Astrocyte (in vitro differentiated cells and primary cell): ENCODE results near the gene GSTT4. TPM values are rescaled to one million over a fixed set of nuclear protein-coding genes. Genes with fewer than 3 reads are reported as not detected.

Source experiments
- DNase-seq: peaks from one replicate; pipeline ENCODE4 v3.0.0-alpha.2; 2010; ENCODE audit warnings: low read depth
- FAIRE-seq: peaks from 2 replicates; lab custom pipeline; 2011; peaks lifted over from hg19 to GRCh38; lab: Jason Lieb, UNC
- H2AFZ ChIP-seq: 2 replicates; pipeline ENCODE4 v1.6.0; 2012; ENCODE audit warnings: low read depth, low read length, inconsistent platforms
- H3K27ac ChIP-seq: 2 replicates; pipeline ENCODE4 v1.5.1; 2011; ENCODE audit warnings: low read depth, low read length, inconsistent platforms
- H3K27me3 ChIP-seq: 2 replicates; pipeline ENCODE4 v1.6.0; 2011; ENCODE audit warnings: low read length, inconsistent platforms; ENCODE audit not compliant: insufficient read depth
- H3K36me3 ChIP-seq: 2 replicates; pipeline ENCODE4 v1.5.1; 2011; ENCODE audit warnings: low read length, inconsistent platforms; ENCODE audit not compliant: insufficient read depth
- H3K4me1 ChIP-seq: 2 replicates; pipeline ENCODE4 v1.5.1; 2011; ENCODE audit warnings: low read length, inconsistent platforms; ENCODE audit not compliant: insufficient read depth
- H3K4me2 ChIP-seq: 2 replicates; pipeline ENCODE4 v1.6.0; 2012; ENCODE audit warnings: low read length, inconsistent platforms
- H3K4me3 ChIP-seq: 2 replicates; pipeline ENCODE4 v1.5.1; 2011; ENCODE audit warnings: low read depth, mild to moderate bottlenecking, low read length, inconsistent platforms; ENCODE audit not compliant: insufficient read depth
- H3K79me2 ChIP-seq: 2 replicates; pipeline ENCODE4 v1.6.0; 2012; ENCODE audit warnings: mild to moderate bottlenecking, low read length, inconsistent platforms; ENCODE audit not compliant: insufficient read depth
- H3K9ac ChIP-seq: 2 replicates; pipeline ENCODE4 v1.6.0; 2012; ENCODE audit warnings: mild to moderate bottlenecking, low read length, inconsistent platforms
- H3K9me3 ChIP-seq: 2 replicates; pipeline ENCODE4 v1.5.1; 2012; ENCODE audit warnings: low read depth, mild to moderate bottlenecking, low read length, inconsistent platforms; ENCODE audit not compliant: insufficient read depth
- H4K20me1 ChIP-seq: 2 replicates; pipeline ENCODE4 v1.6.0; 2012; ENCODE audit warnings: low read length, inconsistent platforms; ENCODE audit not compliant: insufficient read depth
- H3K27ac Mint-ChIP-seq: one replicate; pipeline ENCODE4 v1.8.0; 2021; ENCODE audit warnings: mild to moderate bottlenecking, mixed read lengths; ENCODE audit not compliant: unreplicated experiment
- H3K27me3 Mint-ChIP-seq: one replicate; pipeline ENCODE4 v1.8.0; 2021; ENCODE audit warnings: low read depth, mixed read lengths; ENCODE audit not compliant: unreplicated experiment
- H3K36me3 Mint-ChIP-seq: one replicate; pipeline ENCODE4 v1.8.0; 2021; ENCODE audit warnings: low read depth, mixed read lengths; ENCODE audit not compliant: unreplicated experiment
- H3K4me1 Mint-ChIP-seq: one replicate; pipeline ENCODE4 v1.8.0; 2021; ENCODE audit warnings: low read depth, mixed read lengths; ENCODE audit not compliant: unreplicated experiment
- H3K4me3 Mint-ChIP-seq: one replicate; pipeline ENCODE4 v1.8.0; 2021; ENCODE audit warnings: mild to moderate bottlenecking, moderate library complexity, mixed read lengths; ENCODE audit not compliant: unreplicated experiment
- H3K9me3 Mint-ChIP-seq: one replicate; pipeline ENCODE4 v1.8.0; 2021; ENCODE audit warnings: mild to moderate bottlenecking, mixed read lengths; ENCODE audit not compliant: unreplicated experiment
- EZH2 ChIP-seq: IDR thresholded peaks from 2 replicates; pipeline ENCODE4 v1.6.1; 2012; ENCODE audit warnings: mild to moderate bottlenecking, low read length, inconsistent platforms; ENCODE audit not compliant: insufficient read depth
- total RNA-seq: library from RNA; stranded (reverse); gene quantifications from 2 replicates; pipeline ENCODE4 v1.2.1, GENCODE V29; 2021
- TF ChIP-seq, protein P1 (sequence below): IDR thresholded peaks from 2 replicates; pipeline ENCODE4 v1.5.1; 2011; ENCODE audit warnings: low read depth, mild to moderate bottlenecking, inconsistent platforms, low read length, moderate library complexity; ENCODE audit not compliant: insufficient read depth

The GSTT4 gene
- total RNA-seq, 1 donor from 2014 or later = not detected

- H3K4me1 Mint-ChIP-seq = peaks cover 24% of the 10 kb centered on the region
- no peak for TF ChIP-seq EZH2
- TF ChIP-seq, protein P1, sequence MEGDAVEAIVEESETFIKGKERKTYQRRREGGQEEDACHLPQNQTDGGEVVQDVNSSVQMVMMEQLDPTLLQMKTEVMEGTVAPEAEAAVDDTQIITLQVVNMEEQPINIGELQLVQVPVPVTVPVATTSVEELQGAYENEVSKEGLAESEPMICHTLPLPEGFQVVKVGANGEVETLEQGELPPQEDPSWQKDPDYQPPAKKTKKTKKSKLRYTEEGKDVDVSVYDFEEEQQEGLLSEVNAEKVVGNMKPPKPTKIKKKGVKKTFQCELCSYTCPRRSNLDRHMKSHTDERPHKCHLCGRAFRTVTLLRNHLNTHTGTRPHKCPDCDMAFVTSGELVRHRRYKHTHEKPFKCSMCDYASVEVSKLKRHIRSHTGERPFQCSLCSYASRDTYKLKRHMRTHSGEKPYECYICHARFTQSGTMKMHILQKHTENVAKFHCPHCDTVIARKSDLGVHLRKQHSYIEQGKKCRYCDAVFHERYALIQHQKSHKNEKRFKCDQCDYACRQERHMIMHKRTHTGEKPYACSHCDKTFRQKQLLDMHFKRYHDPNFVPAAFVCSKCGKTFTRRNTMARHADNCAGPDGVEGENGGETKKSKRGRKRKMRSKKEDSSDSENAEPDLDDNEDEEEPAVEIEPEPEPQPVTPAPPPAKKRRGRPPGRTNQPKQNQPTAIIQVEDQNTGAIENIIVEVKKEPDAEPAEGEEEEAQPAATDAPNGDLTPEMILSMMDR = no peak
- H3K27ac Mint-ChIP-seq = peak overlapping the region; percentile 17
- peaks cover 33% of the 10 kb centered on the region for H3K36me3 Mint-ChIP-seq
- peaks cover 5% of the 10 kb centered on the region for H3K36me3 ChIP-seq
- H3K9me3 ChIP-seq = no peaks in the 10 kb centered on the region
- no peaks in the 10 kb centered on the region for H3K27me3 Mint-ChIP-seq
- DNase-seq (no peak), FAIRE-seq (no peak)
- H3K27me3 ChIP-seq = no peaks in the 10 kb centered on the region
- no peak overlapping the region for H3K4me2 ChIP-seq
- peaks cover 64% of the 10 kb centered on the region for H4K20me1 ChIP-seq
- H3K79me2 ChIP-seq = peaks cover 3% of the 10 kb centered on the region
- no peak overlapping the region for H3K4me3 ChIP-seq
- no peaks in the 10 kb centered on the region for H3K9me3 Mint-ChIP-seq
- peaks cover 7% of the 10 kb centered on the region for H3K4me1 ChIP-seq
- no peak overlapping the region for H3K27ac ChIP-seq
- H2AFZ ChIP-seq = no peak overlapping the region
- H3K9ac ChIP-seq = no peak overlapping the region
- no peak overlapping the region for H3K4me3 Mint-ChIP-seq
These were observed 32.9 kb upstream of the GSTT4 start for GRCh38 chr22:24037851-24038765.

DNA sequence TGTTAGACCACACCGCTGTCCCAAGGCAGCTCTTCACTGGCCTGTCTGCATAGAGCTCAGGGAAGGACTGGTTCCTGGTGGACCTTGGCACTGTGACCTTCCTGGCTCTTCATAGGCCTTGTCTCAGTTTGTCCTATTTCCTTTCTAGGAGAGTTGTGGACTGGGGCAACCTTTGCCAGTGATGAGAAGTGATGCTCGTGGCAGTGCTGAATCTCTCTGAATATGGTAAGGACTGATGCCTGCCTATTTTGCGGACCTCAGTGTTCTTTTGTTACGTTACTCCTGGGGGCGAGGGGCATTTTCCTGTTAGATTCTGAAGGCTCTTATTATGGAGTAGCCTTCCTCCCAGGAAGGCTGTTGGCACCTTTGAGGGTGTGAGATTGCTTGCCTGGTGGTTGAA is 30.0 kb upstream of the GSTT4 start:
- Histone ChIP-seq H3K27me3 (no peaks in the 10 kb centered on the region), H3K4me1 (no peaks in the 10 kb centered on the region), H3K9me3 (no peaks in the 10 kb centered on the region), H3K36me3 (peaks cover 5% of the 10 kb centered on the region), H3K4me2 (no peak overlapping the region), H4K20me1 (peaks cover 64% of the 10 kb centered on the region), H3K9ac (no peak overlapping the region), H3K79me2 (peaks cover 25% of the 10 kb centered on the region), H3K27ac (no peak overlapping the region), H2AFZ (no peak overlapping the region), H3K4me3 (no peak overlapping the region)
- no peak for FAIRE-seq
- no peaks in the 10 kb centered on the region for H3K27me3 Mint-ChIP-seq
- no peak for TF ChIP-seq EZH2
- TF ChIP-seq, protein P1 = no peak
- H3K4me1 Mint-ChIP-seq = peaks cover 17% of the 10 kb centered on the region
- H3K4me3 Mint-ChIP-seq = no peak overlapping the region
- H3K27ac Mint-ChIP-seq = no peak overlapping the region
- no peaks in the 10 kb centered on the region for H3K9me3 Mint-ChIP-seq
- H3K36me3 Mint-ChIP-seq = peaks cover 24% of the 10 kb centered on the region
- no peak for DNase-seq

DNA sequence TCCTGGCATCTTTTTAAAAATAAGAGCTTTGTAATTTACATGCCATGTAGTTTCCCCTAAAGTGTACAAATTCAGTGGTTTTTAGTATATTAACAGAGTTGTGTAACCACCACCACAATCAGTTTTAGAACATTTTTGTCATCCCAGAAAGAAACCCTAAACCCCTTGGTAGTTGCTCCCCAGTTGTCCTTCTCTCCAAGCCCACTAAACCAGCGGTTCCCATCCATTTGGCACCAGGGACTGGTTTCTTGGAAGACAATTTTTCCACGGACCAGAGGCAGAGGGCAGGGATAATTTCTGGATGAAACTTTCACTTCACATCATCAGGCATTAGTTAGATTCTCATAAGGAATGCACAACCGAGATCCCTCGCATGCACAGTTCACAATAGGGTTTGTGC is 28.5 kb upstream of the GSTT4 start:
- Histone ChIP-seq H3K79me2 (peaks cover 37% of the 10 kb centered on the region), H2AFZ (no peak overlapping the region), H3K27me3 (no peaks in the 10 kb centered on the region), H3K4me1 (no peaks in the 10 kb centered on the region), H3K36me3 (peaks cover 3% of the 10 kb centered on the region), H4K20me1 (peaks cover 77% of the 10 kb centered on the region), H3K9ac (no peak overlapping the region), H3K4me2 (no peak overlapping the region), H3K9me3 (no peaks in the 10 kb centered on the region), H3K4me3 (no peak overlapping the region), H3K27ac (no peak overlapping the region)
- DNase-seq = no peak
- no peak for TF ChIP-seq EZH2
- TF ChIP-seq, protein P1 = no peak
- H3K4me1 Mint-ChIP-seq = peaks cover 3% of the 10 kb centered on the region
- no peak for FAIRE-seq
- H3K9me3 Mint-ChIP-seq = no peaks in the 10 kb centered on the region
- peaks cover 10% of the 10 kb centered on the region for H3K36me3 Mint-ChIP-seq
- no peak overlapping the region for H3K27ac Mint-ChIP-seq
- no peak overlapping the region for H3K4me3 Mint-ChIP-seq
- H3K27me3 Mint-ChIP-seq = no peaks in the 10 kb centered on the region
